IMR-90 (cell line): ENCODE results near the gene PGLYRP2. TPM values are rescaled to one million over a fixed set of nuclear protein-coding genes. Genes with fewer than 3 reads are reported as not detected.

Source experiments
- ATAC-seq: fragments of 200-7000 bp; cut with Tn5 transposase; 2 replicates; pipeline ENCODE4 v1.9.1; 2020; ENCODE audit warnings: low read depth, mild to moderate bottlenecking, moderate library complexity
- BruUV-seq: library from RNA; stranded (reverse); fragments of 400-500 nt; replicated peaks from 2 replicates; lab custom pipeline; 2021; lab: Mats Ljungman, UMichigan
- CTCF ChIA-PET: fragments of 300-600 bp; formaldehyde crosslinking; extraction: SDS; loops from one replicate; lab custom pipeline; 2021; ENCODE audit warnings: antibody characterized with exemption; lab: Yijun Ruan, JAX
- POLR2A ChIA-PET: fragments of 300-600 bp; sonication (Branson Sonifier 250); formaldehyde crosslinking; loops from one replicate; lab custom pipeline; 2022; ENCODE audit warnings: antibody characterized with exemption; ENCODE audit not compliant: unreplicated experiment; lab: Charles Lee
- DNase-seq: peaks from one replicate; pipeline ENCODE4 v3.0.0; 2013
- H2AFZ ChIP-seq: replicated peaks from 2 replicates; pipeline ENCODE3; 2013; ENCODE audit warnings: low read length, mild to moderate bottlenecking; ENCODE audit not compliant: poor library complexity
- H2AK5ac ChIP-seq: 2 replicates; pipeline ENCODE4 v1.6.1; 2013; ENCODE audit warnings: low read depth, low read length, inconsistent platforms
- H2AK9ac ChIP-seq: replicated peaks from 2 replicates; pipeline ENCODE3; 2013; ENCODE audit warnings: mild to moderate bottlenecking, low read depth, low read length, moderate library complexity; ENCODE audit not compliant: poor library complexity
- H2BK120ac ChIP-seq: 2 replicates; pipeline ENCODE4 v1.6.1; 2013; ENCODE audit warnings: low read depth, low read length, inconsistent platforms
- H2BK15ac ChIP-seq: 3 replicates; pipeline ENCODE4 v1.6.1; 2013; ENCODE audit warnings: low read depth, low read length, inconsistent platforms
- H2BK20ac ChIP-seq: 2 replicates; pipeline ENCODE4 v1.6.1; 2013; ENCODE audit warnings: low read depth, mild to moderate bottlenecking, inconsistent platforms, low read length, moderate library complexity
- H2BK5ac ChIP-seq: 2 replicates; pipeline ENCODE4 v1.6.1; 2013; ENCODE audit warnings: mild to moderate bottlenecking, low read depth, low read length, inconsistent platforms; ENCODE audit not compliant: poor library complexity, severe bottlenecking
- H3K14ac ChIP-seq: replicated peaks from 2 replicates; pipeline ENCODE4 v1.6.1; 2013; ENCODE audit warnings: low read depth, low read length, inconsistent platforms
- H3K18ac ChIP-seq: 2 replicates; pipeline ENCODE4 v1.6.1; 2013; ENCODE audit warnings: low read depth, low read length, control low read depth
- H3K23ac ChIP-seq: 2 replicates; pipeline ENCODE4 v1.6.1; 2013; ENCODE audit warnings: low read depth, low read length, inconsistent platforms
- H3K27ac ChIP-seq: 2 replicates; pipeline ENCODE4 v1.5.1; 2013; ENCODE audit warnings: mild to moderate bottlenecking, control low read depth, low read length; ENCODE audit not compliant: insufficient read depth
- H3K27me3 ChIP-seq: 2 replicates; pipeline ENCODE4 v1.6.1; 2013; ENCODE audit warnings: low read length; ENCODE audit not compliant: control insufficient read depth, insufficient read depth
- H3K36me3 ChIP-seq: 2 replicates; pipeline ENCODE4 v1.6.1; 2013; ENCODE audit warnings: low read length, mixed read lengths; ENCODE audit not compliant: control insufficient read depth, insufficient read depth
- H3K4ac ChIP-seq: 2 replicates; pipeline ENCODE4 v1.6.1; 2013; ENCODE audit warnings: low read depth, low read length, inconsistent platforms
- H3K4me1 ChIP-seq: 2 replicates; pipeline ENCODE4 v1.6.1; 2013; ENCODE audit warnings: low read length, mixed read lengths; ENCODE audit not compliant: control insufficient read depth, insufficient read depth
- H3K4me2 ChIP-seq: 2 replicates; pipeline ENCODE4 v1.6.1; 2013; ENCODE audit warnings: low read depth, mild to moderate bottlenecking, control low read depth, low read length, moderate library complexity
- H3K4me3 ChIP-seq: 2 replicates; pipeline ENCODE4 v1.5.1; 2013; ENCODE audit warnings: low read depth, mild to moderate bottlenecking, control low read depth, low read length, moderate library complexity; ENCODE audit not compliant: insufficient read depth
- H3K56ac ChIP-seq: 2 replicates; pipeline ENCODE4 v1.6.1; 2013; ENCODE audit warnings: low read length, inconsistent platforms; ENCODE audit not compliant: insufficient read depth; ENCODE audit errors: extremely low read depth
- H3K79me1 ChIP-seq, 2 experiments: 2 replicates each; pipeline ENCODE4 v1.6.1; 2013; ENCODE audit warnings: low read length in 2 of 2, inconsistent platforms in 1 of 2, low read depth in 1 of 2
- H3K9ac ChIP-seq: 2 replicates; pipeline ENCODE4 v1.6.1; 2013; ENCODE audit warnings: low read depth, low read length, control low read depth
- H3K9me1 ChIP-seq: 2 replicates; pipeline ENCODE4 v1.6.1; 2013; ENCODE audit warnings: low read length, inconsistent platforms; ENCODE audit not compliant: insufficient read depth
- H3K9me3 ChIP-seq: 2 replicates; pipeline ENCODE4 v1.6.1; 2013; ENCODE audit warnings: low read length; ENCODE audit not compliant: control insufficient read depth, insufficient read depth
- H4K20me1 ChIP-seq: 2 replicates; pipeline ENCODE4 v1.6.1; 2013; ENCODE audit warnings: low read length, inconsistent platforms; ENCODE audit not compliant: insufficient read depth
- H4K5ac ChIP-seq: 2 replicates; pipeline ENCODE4 v1.6.1; 2013; ENCODE audit warnings: mild to moderate bottlenecking, low read depth, low read length, control low read depth
- H4K8ac ChIP-seq, 2 experiments: 2 replicates each; pipeline ENCODE4 v1.6.1; 2013; ENCODE audit warnings: low read depth in 2 of 2, low read length in 2 of 2, control low read depth in 1 of 2, inconsistent platforms in 1 of 2
- H4K91ac ChIP-seq: 2 replicates; pipeline ENCODE4 v1.6.1; 2013; ENCODE audit warnings: low read depth, low read length, inconsistent platforms; ENCODE audit not compliant: insufficient read depth
- CHD1 ChIP-seq: IDR thresholded peaks from 2 replicates; pipeline ENCODE4 v1.6.1; 2012; ENCODE audit warnings: low read depth, low read length, improper control_type of control experiment
- MAFK ChIP-seq: IDR thresholded peaks from 2 replicates; pipeline ENCODE4 v1.6.1; 2012; ENCODE audit warnings: low read depth, low read length, improper control_type of control experiment
- MAZ ChIP-seq: IDR thresholded peaks from 2 replicates; pipeline ENCODE4 v1.6.1; 2012; ENCODE audit warnings: low read depth, mild to moderate bottlenecking, low read length, improper control_type of control experiment, moderate library complexity, borderline replicate concordance
- RFX5 ChIP-seq: IDR thresholded peaks from 2 replicates; pipeline ENCODE4 v1.8.0; 2012; ENCODE audit warnings: low read depth, mild to moderate bottlenecking, low read length, moderate library complexity
- WGBS, 2 experiments: methylation state at CpG; one replicate each; pipeline versions ENCODE4 v1.1.5 to v1.1.7; 2013; ENCODE audit warnings: missing lambda C conversion rate in 2 of 2; ENCODE audit not compliant: insufficient read length in 1 of 2; ENCODE audit errors: extremely low coverage in 2 of 2; 5-methylcytosine and 5-hydroxymethylcytosine counted together
- dilution Hi-C: fragments of 300-500 bp; cut with HindIII; formaldehyde crosslinking; loops from one replicate; pipeline ENCODE4 v1.14.3; 2018; ENCODE audit warnings: low sequenced_read_pairs; ENCODE audit not compliant: unreplicated experiment
- in situ Hi-C: fragments of 300-500 bp; cut with MboI; formaldehyde crosslinking; loops from 3 replicates; pipeline ENCODE4 v1.14.3; 2019; ENCODE audit warnings: low sequenced_read_pairs, inconsistent platforms, mixed read lengths
- intact Hi-C: fragments of 100-400 bp; cut with micrococcal nuclease; formaldehyde crosslinking; loops from 2 replicates; pipeline ENCODE4 v1.10.0; 2022
- polyA plus RNA-seq, 3 experiments: library from polyadenylated mRNA; depleted of rRNA; stranded (reverse); fragments of >200 nt; gene quantifications; 2 replicates each; pipeline ENCODE4 v1.2.3, GENCODE V29; 2012; ENCODE audit warnings: low replicate concordance in 1 of 3
- total RNA-seq: library from RNA; depleted of rRNA; stranded (reverse); fragments of >200 nt; gene quantifications from 2 replicates; pipeline ENCODE4 v1.2.3, GENCODE V29; 2012

The PGLYRP2 gene
- total and polyA plus RNA-seq, 2 of the 4 experiments (the other 2 are of a cell fraction), result not detected

GRCh38 chr19:15445227-15445605 lies 34.1 kb downstream of the PGLYRP2 start:
- dilution Hi-C loops, result no loop called here
- H3K27ac ChIP-seq, result no peak overlapping the region
- in situ Hi-C loops, result loop anchor here (25.0 kb wide), 1 partner anchor 883 kb away; the partner anchor contains the start of gene NDUFB7

More at GRCh38 chr19:15445227-15445605, 34.1 kb downstream of the PGLYRP2 start:
- Histone ChIP-seq H2BK120ac (no peak overlapping the region), H3K79me1 (peaks cover 0 to 6% of the 10 kb centered on the region in 2 experiments; a peak in 1 of 4 replicates), H2AK9ac (no peak overlapping the region), H2BK20ac (no peak overlapping the region), H3K4ac (no peak overlapping the region), H4K91ac (no peak overlapping the region), H3K9ac (no peak overlapping the region), H3K14ac (no peak overlapping the region), H3K36me3 (peaks cover 8% of the 10 kb centered on the region; the same call in 1 of the 2 replicates), H2AK5ac (no peak overlapping the region), H3K23ac (no peak overlapping the region), H3K27me3 (no peaks in the 10 kb centered on the region), H3K18ac (no peak overlapping the region), H2BK15ac (no peak overlapping the region), H4K5ac (no peak overlapping the region), H4K8ac (no peak overlapping the region), H3K4me1 (no peaks in the 10 kb centered on the region), H3K9me3 (no peaks in the 10 kb centered on the region), H2AFZ (no peak overlapping the region), H2BK5ac (no peak overlapping the region), H3K56ac (no peak overlapping the region), H3K9me1 (peaks cover 9% of the 10 kb centered on the region), H3K4me2 (no peak overlapping the region), H4K20me1 (no peaks in the 10 kb centered on the region), H3K4me3 (no peak overlapping the region)
- 73% methylated on average over 4 of the region's 9 CpGs; no CpG with 5 or more reads in 1 of the 2 experiments for WGBS, 2 experiments
- POLR2A ChIA-PET, result no interaction called here
- BruUV-seq, result no TSS peak
- CTCF ChIA-PET, result no interaction called here
- TF ChIP-seq CHD1 (no peak), MAZ (no peak), MAFK (no peak), RFX5 (no peak)
- ATAC-seq (no peak), DNase-seq (no peak)
- intact Hi-C loops, result no loop called here
